Measurements from ENCODE around the gene FEM1A. TPM values are rescaled to one million over a fixed set of nuclear protein-coding genes. Genes with fewer than 3 reads are reported as not detected.

FEM1A gene
- total and polyA plus RNA-seq, 2 donors (not counting 3 experiments of a cell fraction or from before 2014, with no cell fraction given): 5.1 to 11.4 TPM

DNA sequence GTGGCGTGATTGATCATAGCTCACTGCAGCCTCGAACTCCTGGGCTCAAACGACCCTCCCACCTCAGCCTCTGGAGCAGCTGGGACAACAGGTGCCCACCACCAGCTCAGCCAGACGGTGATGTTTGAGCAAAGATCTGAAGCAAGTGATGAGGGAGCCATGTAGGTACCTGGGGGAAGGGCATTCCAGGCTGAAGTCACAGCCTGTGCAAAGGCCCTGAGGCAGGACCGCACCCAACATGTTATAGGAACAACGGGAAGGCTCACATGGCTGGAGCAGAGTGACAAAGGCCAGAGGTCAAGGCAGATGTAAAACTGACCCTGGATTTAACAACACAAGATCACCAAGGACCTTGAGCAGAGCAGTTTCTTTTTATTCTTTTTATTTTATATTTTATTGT lies 14.8 kb downstream of the FEM1A start:
- intact Hi-C loops (cut with micrococcal nuclease): no loop called here
- no peak for FAIRE-seq
- TF ChIP-seq, protein P1, sequence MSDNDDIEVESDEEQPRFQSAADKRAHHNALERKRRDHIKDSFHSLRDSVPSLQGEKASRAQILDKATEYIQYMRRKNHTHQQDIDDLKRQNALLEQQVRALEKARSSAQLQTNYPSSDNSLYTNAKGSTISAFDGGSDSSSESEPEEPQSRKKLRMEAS (IDR thresholded peaks at IDR 0.05; ENCODE audit: insufficient read depth, insufficient read length): no peak
- no peak for TF ChIP-seq MYC (IDR thresholded peaks at IDR 0.05; ENCODE audit: low read depth, low read length)
- no peak for TF ChIP-seq POLR2AphosphoS5 (IDR thresholded peaks at IDR 0.05; ENCODE audit: insufficient read depth, low read depth, low read length)
- TF ChIP-seq FOS (IDR thresholded peaks at IDR 0.05; ENCODE audit: borderline replicate concordance, insufficient read depth, low read length): no peak
- TF ChIP-seq, protein P2, sequence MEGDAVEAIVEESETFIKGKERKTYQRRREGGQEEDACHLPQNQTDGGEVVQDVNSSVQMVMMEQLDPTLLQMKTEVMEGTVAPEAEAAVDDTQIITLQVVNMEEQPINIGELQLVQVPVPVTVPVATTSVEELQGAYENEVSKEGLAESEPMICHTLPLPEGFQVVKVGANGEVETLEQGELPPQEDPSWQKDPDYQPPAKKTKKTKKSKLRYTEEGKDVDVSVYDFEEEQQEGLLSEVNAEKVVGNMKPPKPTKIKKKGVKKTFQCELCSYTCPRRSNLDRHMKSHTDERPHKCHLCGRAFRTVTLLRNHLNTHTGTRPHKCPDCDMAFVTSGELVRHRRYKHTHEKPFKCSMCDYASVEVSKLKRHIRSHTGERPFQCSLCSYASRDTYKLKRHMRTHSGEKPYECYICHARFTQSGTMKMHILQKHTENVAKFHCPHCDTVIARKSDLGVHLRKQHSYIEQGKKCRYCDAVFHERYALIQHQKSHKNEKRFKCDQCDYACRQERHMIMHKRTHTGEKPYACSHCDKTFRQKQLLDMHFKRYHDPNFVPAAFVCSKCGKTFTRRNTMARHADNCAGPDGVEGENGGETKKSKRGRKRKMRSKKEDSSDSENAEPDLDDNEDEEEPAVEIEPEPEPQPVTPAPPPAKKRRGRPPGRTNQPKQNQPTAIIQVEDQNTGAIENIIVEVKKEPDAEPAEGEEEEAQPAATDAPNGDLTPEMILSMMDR (IDR thresholded peaks at IDR 0.05; ENCODE audit: extremely low read depth in 1 of 2, insufficient read depth in 1 of 2, low read depth in 1 of 2, low read length in 2 of 2): no peak
- no peak for TF ChIP-seq POLR2A (IDR thresholded peaks at IDR 0.05; ENCODE audit: low read depth, low read length)
- no peak for TF ChIP-seq JUN (IDR thresholded peaks at IDR 0.05; ENCODE audit: borderline replicate concordance, insufficient read depth, insufficient read length, low read depth)
- TF ChIP-seq EZH2 (IDR thresholded peaks at IDR 0.05; ENCODE audit: borderline replicate concordance, low read depth, low read length, severe bottlenecking): no peak
- no peak for TF ChIP-seq GATA2 (IDR thresholded peaks at IDR 0.05; ENCODE audit: insufficient read depth, insufficient read length, low read depth, low read length)
- Histone ChIP-seq H3K4me3 (replicated peaks in 1 of 3; ENCODE audit: insufficient read depth in 1 of 3, low read depth in 1 of 3, low read length in 3 of 3) (no peak overlapping the region), H3K9ac (replicated peaks; ENCODE audit: extremely low read depth, insufficient read depth, low read length) (no peak overlapping the region), H3K4me2 (ENCODE audit: insufficient read depth, low read length) (no peak overlapping the region), H3K4me1 (ENCODE audit: control insufficient read depth, extremely low read depth, insufficient read depth, low read length) (no peaks in the 10 kb centered on the region), H2AFZ (ENCODE audit: low read depth, low read length) (no peak overlapping the region), H3K27me3 (ENCODE audit: control insufficient read depth in 2 of 2, insufficient read depth in 2 of 2, low read length in 2 of 2) (no peaks in the 10 kb centered on the region), H4K20me1 (replicated peaks; ENCODE audit: control insufficient read depth, extremely low read depth, insufficient read depth, low read length) (no peaks in the 10 kb centered on the region), H3K9me1 (replicated peaks; ENCODE audit: control insufficient read depth, extremely low read depth, insufficient read depth, low read length) (no peaks in the 10 kb centered on the region), H3K79me2 (ENCODE audit: control insufficient read depth, insufficient read depth, low read length) (no peaks in the 10 kb centered on the region), H3K27ac (ENCODE audit: insufficient read depth, low read depth, low read length) (no peak overlapping the region), H3K9me3 (replicated peaks; ENCODE audit: control insufficient read depth, insufficient read depth, low read length) (no peaks in the 10 kb centered on the region), H3K36me3 (ENCODE audit: control insufficient read depth in 2 of 2, extremely low read depth in 1 of 2, insufficient read depth in 2 of 2, low read length in 2 of 2) (no peaks in the 10 kb centered on the region)
- ChIA-PET POLR2A (no interaction called here), CTCF (interaction anchor here (10.2 kb wide), 1 partner anchor 46 kb away, joined by 514 read pairs; no protein-coding TSS in a partner anchor)
- no peak for DNase-seq (ENCODE audit: low read depth, low spot score)
- dilution Hi-C loops (cut with MboI; ENCODE audit: extremely low pct_ligation_motif_present, low sequenced_read_pairs): no loop called here
- no TSS peak for BruUV-seq (replicated peaks)

All from endothelial cell of umbilical vein (primary cell).